ENCODE measurements around the gene LGALS3.

Gene LGALS3

GRCh38 chr14:55115460-55115859, 13.6 kb upstream of the LGALS3 start:
- DNase-seq = no peak

GRCh38 chr14:55115861-55116245, 13.2 kb upstream of the LGALS3 start:
- no peak for DNase-seq

- DNase-seq = no peak
These were observed 12.6 kb upstream of the LGALS3 start for GRCh38 chr14:55116246-55117030.

DNA sequence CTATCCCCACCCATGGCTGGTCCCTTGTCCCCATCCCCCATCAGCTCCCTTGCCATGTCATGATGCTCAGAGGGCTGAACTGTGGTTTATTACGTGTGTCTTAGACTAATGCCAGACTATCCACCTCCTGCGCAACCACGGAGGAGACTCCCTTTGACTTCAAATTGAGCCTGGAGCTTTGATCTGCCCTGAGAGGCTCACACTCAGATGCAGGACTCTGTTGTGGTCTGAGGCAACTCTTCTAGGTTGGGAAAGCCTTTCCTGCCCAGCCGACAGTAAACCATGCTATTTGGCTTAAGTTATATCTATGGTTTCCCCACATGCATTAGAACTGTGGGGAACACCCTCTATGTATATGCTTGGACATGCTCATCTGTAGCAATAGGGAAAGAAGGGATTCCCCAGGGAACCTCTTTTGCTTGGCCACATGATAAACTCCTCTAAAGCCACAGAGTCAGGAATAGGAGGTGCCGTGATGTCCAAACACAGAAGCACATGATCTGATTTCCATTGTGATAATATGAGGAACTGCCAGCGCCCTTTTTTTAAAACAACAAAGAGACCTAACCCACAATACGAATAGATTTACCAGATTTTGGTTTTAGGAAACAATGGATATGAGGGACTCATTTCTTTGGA, 11.1 kb upstream of the LGALS3 start:
- no peak for DNase-seq

GRCh38 chr14:55118761-55119160, 10.3 kb upstream of the LGALS3 start:
- DNase-seq = no peak

DNA sequence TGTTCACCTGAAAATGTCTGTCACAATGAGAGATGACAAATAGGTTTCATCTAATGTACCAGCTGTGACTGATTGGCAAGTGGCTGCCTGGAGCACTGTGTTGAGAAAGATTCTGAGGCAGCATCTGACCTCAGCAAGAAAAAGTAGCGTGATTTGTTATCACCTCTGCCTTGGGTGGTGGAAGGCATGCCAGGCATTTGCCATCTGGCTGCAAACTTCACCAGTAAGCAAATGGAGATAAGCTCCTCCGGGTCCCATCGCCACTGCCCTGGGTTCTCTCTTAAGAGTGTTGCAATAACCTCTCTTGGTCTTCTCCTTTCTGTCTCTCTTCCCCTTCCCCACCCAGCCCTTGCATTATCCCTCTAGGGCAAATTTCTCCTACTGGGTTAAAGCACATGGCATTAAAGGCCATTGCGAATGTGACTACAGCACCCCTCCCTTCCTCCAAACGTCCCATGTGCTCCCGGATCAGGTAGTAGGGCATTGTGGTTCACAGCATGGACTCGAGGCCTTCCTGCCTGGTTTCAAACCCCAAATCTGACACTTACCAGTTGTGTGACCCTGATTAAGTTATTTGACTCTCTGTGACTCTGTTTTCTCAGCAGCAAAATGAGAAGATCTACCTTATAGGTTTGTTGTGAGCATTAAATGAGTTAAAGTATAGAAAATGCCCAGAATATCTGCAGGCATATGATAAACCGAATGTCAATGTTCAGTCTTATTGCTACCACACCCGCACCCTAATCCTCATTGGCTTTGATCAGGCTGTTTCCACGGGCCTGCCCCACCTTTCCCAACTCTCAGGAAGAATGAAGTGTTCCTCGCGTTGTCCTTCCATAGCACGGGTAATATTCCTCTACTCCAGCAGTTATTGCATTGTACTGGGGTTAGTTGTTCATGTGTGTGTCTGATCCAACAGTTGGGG, 8.2 kb upstream of the LGALS3 start:
- DNase-seq = no peak

- no peak for DNase-seq
These were observed 7.2 kb upstream of the LGALS3 start for GRCh38 chr14:55121628-55122439.

DNA sequence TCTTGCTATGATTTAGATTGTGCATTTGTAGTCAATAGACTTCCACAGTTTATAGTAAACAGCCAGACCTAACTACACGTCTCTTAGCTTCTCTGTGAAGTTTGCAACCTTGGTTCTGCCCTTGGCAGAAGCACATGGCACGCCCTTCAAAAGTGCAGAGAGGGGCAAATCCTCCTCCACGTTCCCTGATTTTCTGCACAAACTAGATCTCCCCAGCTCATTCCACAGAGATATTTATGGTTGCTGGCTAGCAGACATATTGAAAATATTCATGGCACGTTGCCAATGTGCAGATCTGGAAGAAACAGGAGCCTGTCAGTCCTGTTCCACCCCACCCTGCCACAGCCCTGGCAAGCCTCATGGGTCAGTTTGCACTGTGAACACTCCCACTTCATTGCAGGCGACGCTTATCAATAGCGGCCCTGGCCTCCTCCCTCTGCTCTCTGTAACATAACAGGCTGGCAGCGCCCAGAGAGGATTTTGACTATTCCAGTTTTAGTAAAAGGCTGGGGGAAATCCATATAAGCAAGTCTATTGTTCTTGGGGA, 6.5 kb upstream of the LGALS3 start:
- DNase-seq = peak; percentile 42

- DNase-seq = no peak
These were observed 6.0 kb upstream of the LGALS3 start for GRCh38 chr14:55123101-55123500.

DNA sequence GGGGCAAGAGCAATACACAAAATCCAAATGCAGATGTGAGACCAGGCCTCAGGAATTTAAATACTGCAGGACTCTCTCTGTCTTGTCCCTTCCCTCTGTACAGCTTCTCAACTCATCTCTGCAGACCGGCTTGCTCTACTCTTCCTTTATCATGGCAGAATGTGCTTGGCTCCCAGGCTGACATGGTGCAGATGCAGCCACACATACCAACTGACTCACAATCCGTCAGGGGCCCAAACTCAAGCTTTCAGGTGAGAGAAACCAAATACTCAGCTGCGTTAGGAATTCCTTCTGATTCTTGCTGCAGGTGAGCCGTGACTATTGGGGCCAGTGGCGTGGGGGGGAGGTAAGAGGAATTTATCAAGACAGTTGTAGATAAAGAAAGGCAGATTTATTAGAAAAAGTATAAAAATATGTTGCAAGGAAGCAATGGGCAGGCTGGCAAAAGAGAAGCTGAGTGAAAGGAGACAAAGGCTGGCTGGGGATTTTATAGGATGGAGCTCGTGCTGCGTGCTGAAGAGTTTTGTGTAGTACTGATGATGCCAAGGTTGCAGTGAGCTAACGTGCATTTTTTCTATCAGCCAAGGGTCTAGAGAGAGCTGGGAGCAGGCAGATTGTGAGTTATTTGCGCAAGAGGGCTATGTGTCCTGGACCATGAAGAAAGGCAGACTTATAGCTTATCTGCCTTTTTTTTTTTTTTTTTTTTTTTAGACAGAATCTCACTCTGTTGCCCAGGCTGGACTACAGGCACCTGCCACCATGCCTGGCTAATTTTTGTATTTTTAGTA, 5.0 kb upstream of the LGALS3 start:
- DNase-seq = no peak

GRCh38 chr14:55124774-55125386, 4.2 kb upstream of the LGALS3 start:
- DNase-seq = no peak

GRCh38 chr14:55125403-55125802, 3.6 kb upstream of the LGALS3 start:
- peak; percentile 57 for DNase-seq

DNA sequence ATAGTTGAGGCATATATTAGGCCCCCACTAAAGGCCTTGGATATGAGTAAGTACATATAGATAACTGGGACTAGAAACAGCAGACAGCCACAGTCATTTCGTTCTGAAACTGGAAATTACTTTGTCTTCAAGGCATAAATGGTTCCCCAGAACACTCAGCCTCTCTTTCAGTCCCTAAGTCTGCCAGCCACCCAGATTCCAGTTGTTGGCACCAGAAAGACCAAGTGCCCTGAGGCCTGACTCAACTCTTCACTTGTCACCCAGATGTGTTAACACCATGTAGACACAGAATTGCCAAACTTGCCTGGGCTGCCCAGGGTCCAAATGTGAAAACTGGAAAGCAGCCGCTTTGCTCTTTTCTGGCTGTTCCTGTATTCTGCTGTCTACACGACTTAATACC, 3.0 kb upstream of the LGALS3 start:
- DNase-seq = no peak

DNA sequence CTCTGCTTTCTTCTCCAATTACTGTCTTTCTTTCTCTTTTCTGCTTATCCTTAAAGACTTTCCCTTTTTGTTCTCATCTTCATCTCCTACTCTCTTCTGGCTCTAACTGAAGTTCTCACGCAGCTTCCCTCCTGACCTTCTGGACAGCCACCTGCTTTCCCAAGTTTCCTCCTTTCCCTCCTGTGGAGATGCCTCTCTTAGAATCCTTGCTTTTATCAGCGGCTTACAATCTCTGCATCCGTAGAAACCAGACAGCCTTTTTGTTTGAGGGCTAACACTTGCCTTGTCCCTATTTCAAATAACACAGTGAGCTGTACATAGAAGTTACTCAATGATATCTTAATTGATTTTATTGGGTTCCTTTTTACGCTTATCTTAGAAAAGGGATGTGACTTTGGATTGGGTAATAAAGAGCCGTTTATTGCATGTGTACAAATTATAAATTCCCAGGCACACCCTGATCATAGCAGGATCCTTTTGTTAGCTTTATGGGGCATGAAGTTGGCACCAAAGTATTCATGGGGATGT, 2.1 kb upstream of the LGALS3 start:
- no peak for DNase-seq

GRCh38 chr14:55127460-55127951, 1.5 kb upstream of the LGALS3 start:
- DNase-seq = no peak

DNA sequence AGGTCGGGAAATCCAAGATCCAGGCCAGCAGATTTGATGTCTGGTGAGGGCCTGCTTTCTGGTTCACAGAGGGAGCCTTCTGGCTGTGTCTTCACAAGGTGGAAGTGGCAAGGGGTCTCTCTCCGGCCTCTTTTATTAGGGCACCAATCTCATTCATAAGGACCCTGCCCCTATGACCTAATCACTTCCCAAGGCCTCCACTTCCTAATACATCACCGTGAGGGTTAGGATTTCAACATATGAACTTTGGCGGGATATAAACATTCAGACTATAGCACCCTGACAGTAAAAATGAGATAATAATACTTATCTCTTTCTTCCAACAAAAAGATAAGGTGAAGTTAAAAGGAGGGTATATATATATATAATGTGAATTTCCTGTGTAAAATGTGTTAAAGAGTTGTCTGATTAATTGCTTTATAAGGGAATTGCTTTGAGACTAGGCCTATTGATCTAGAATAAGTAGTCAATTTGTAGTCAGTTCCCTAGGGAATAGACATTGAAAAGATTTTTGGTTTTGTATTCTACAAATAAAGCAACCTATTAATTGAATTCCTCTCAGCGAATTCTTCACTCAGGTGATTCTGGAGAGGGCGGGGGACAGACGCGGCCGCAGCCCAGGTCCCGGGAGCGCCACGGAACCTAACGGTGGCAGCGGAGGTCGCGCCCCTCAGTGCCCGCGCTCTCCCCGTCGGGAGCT, 516 bp upstream of the LGALS3 start:
- no peak for DNase-seq

GRCh38 chr14:55129428-55130195, 560 bp downstream of the LGALS3 start:
- DNase-seq = peak; percentile 78

GRCh38 chr14:55130196-55130550, 1.1 kb downstream of the LGALS3 start:
- DNase-seq = peak; percentile 74
